Testis (tissue), 2 donors: Measurements from ENCODE around the gene TFB2M.

Experiments used
- CTCF ChIP-seq, 3 experiments: fragments of 450-650 bp in 2 of 3; fragments of 200-600 bp in 1 of 3; sonication (generic) in 1 of 3; IDR thresholded peaks; one replicate each; pipeline ENCODE4 v1.5.1; 2016 to 2019; ENCODE audit warnings: antibody characterized with exemption in 3 of 3, mild to moderate bottlenecking in 2 of 3, moderate library complexity in 1 of 3
- POLR2A ChIP-seq: fragments of 450-650 bp; IDR thresholded peaks from one replicate; pipeline ENCODE4 v1.6.1; 2017; ENCODE audit warnings: antibody characterized with exemption, mild to moderate bottlenecking, moderate library complexity

- TF ChIP-seq CTCF (IDR thresholded peaks at IDR 0.05) (no peak), POLR2A (no peak)
Observed at GRCh38 chr1:246587032-246587431, 21.0 kb upstream of the TFB2M start.
